GM18873 (cell line): ENCODE results near the gene IPO4.
A peak's percentile ranks its signal among the peaks of the same experiment; 100 is the strongest.

Experiments used
- ATAC-seq: cut with Tn5 transposase; IDR thresholded peaks from one replicate; pipeline ENCODE4 v1.9.1; 2021; ENCODE audit warnings: mild to moderate bottlenecking, moderate library complexity, moderate number of reproducible peaks; ENCODE audit not compliant: unreplicated experiment, low FRiP score

Gene IPO4

DNA sequence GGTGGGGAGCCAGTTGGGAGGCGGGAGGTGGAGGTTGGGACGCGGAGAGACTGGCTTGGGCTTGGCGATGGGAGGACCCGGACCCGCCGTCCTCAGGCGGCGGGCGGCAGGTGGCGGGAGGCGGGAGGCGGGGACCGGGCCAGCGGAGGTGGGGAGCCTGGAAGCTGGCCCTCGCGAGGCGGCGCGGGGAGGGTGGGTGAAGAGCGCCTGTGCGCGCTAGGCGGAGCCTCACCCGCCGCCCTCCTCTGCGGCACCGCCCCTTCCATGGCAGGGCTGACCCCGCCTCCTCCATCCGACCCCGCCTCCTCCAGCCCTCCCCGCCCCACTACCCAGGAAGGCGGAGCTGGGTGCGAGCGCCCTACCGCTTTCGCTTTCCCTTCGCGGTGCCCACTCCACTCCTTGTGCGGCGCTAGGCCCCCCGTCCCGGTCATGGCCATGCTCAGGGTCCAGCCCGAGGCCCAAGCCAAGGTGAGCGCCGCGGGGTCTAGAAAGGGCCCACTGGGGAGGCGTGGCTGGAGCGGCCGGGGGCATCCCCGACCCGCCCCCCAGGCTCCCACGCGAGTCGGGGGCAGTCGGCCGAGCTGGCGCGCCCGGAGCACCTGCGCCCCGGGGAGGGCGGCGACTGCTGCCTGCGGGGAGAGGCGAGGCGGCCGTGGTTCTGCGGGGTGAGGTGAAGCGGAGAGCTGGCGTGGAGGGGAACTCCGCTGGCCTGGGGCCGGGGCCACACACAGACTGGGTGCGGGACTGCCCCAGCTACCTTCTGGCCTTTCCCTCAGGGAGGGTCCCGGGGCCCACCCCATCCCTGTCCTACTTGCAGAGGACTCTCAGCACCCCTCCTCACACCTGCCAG lies 52.6 kb downstream of the IPO4 start, which contains the start of gene PSME1:
Gene PSME1 (plus strand): TSS at position 361 of the 850 bp plus-strand sequence. CDS start 69 bp downstream, at position 430.
- ATAC-seq: peak; percentile 63

- peak; percentile 5 for ATAC-seq
Measured at GRCh38 chr14:24135584-24135833, 53.1 kb downstream of the IPO4 start.

DNA sequence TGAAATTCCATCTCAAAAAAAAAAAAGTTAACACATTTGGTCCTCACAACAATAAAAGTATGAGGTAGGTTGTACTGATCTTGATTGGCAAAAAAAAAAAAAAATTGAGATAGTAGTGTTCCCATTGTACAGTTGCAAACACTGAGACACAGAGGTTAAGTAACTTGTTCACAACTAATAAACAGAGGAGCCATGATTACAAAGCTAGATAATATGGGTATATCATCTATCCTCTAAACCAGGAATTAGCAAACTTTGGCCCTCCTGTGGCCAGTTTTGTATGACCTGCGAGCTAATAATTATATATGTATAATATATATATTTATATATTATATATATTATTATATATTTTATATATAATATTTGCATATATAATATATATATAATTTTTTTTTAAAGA lies 54.9 kb downstream of the IPO4 start:
- ATAC-seq: no peak

DNA sequence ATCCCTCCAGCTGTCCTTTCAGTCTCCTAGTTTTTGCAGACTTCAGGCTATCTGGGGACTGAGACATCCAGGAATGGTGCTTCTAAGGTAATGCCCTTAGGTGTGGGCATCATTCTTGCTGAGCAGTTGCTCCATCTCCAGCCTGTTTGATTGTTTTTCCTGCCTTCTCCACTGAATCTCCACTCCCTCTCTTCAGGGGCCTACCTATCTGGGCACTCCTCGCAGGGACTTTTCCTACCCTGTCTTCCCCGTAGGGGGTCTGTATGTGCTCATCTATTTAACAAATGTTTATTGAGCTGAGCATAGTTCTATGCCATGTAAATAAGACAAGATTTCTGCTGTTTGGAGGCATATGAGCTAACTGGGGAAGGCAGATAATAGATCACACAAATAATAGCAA lies 55.6 kb downstream of the IPO4 start:
- ATAC-seq: no peak

GRCh38 chr14:24132061-24132685 lies 56.4 kb downstream of the IPO4 start:
- no peak for ATAC-seq

DNA sequence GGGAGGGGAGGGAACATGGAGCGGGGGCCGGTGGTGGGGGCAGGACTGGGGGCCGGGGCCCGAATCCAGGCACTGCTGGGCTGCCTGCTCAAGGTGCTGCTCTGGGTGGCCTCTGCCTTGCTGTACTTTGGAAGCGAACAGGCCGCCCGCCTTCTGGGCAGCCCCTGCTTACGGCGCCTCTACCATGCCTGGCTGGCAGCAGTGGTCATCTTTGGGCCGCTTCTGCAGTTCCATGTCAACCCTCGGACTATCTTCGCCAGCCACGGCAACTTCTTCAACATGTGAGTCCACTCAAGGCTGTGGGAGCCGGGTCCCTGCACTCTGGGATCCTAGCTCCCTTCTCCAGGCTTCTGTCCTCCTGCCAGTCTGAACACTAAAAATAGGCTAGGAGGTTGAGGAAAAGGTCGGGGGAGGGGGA lies 57.1 kb downstream of the IPO4 start:
- ATAC-seq: no peak

GRCh38 chr14:24130717-24131548 lies 57.7 kb downstream of the IPO4 start:
- ATAC-seq: no peak

GRCh38 chr14:24130380-24130716 lies 58.3 kb downstream of the IPO4 start, which contains the start of gene FITM1:
Gene FITM1 (plus strand): TSS chr14:24130659. CDS start chr14:24131564, 905 bp downstream.
- ATAC-seq: no peak
